Measurements from ENCODE around the gene RPTN.

RPTN gene

GRCh38 chr1:152110860-152111514, 48.0 kb downstream of the RPTN start:
- DNase-seq, result peak; percentile 22

- DNase-seq, result peak; percentile 41
These were observed 48.6 kb downstream of the RPTN start for GRCh38 chr1:152110365-152110859.

GRCh38 chr1:152109998-152110294, 49.1 kb downstream of the RPTN start:
- no peak for DNase-seq

- DNase-seq, result no peak
These were observed 49.6 kb downstream of the RPTN start for GRCh38 chr1:152109231-152109997.

GRCh38 chr1:152108882-152109222, 50.2 kb downstream of the RPTN start:
- DNase-seq, result no peak

GRCh38 chr1:152107984-152108881, 50.8 kb downstream of the RPTN start:
- DNase-seq, result no peak

GRCh38 chr1:152107031-152107983, 51.7 kb downstream of the RPTN start:
- no peak for DNase-seq

GRCh38 chr1:152104854-152105253, 54.2 kb downstream of the RPTN start:
- no peak for DNase-seq

Data from 8988T (cell line).